A549 (cell line): ENCODE results near the gene PCSK5.

Experiments used
- CTCF ChIP-seq: fragments of >200 bp; sonication (Bioruptor Twin); formaldehyde crosslinking; IDR thresholded peaks from 3 replicates; pipeline ENCODE4 v1.5.1; 2016
- ESRRA ChIP-seq: fragments of 150-350 bp; IDR thresholded peaks from 2 replicates; pipeline ENCODE4 v1.6.1; 2014; ENCODE audit warnings: mild to moderate bottlenecking, low read length, borderline replicate concordance
- MAX ChIP-seq: IDR thresholded peaks from 2 replicates; pipeline ENCODE4 v1.6.1; 2012
- NFE2L2 ChIP-seq: fragments of 150-350 bp; conservative IDR thresholded peaks from 2 replicates; pipeline ENCODE4 v1.6.1; 2014; ENCODE audit warnings: low read length
- NR3C1 ChIP-seq: fragments of >200 bp; sonication (Bioruptor Twin); formaldehyde crosslinking; IDR thresholded peaks from 3 replicates; pipeline ENCODE4 v1.6.1; 2017
- PHF8 ChIP-seq: fragments of 200-600 bp; sonication (generic); IDR thresholded peaks from 2 replicates; pipeline ENCODE4 v1.6.1; 2016; ENCODE audit warnings: low read depth, mild to moderate bottlenecking, antibody characterized with exemption, moderate library complexity, borderline replicate concordance
- REST ChIP-seq: fragments of 200-600 bp; sonication (generic); IDR thresholded peaks from 2 replicates; pipeline ENCODE4 v1.6.1; 2016; ENCODE audit warnings: antibody characterized with exemption, mild to moderate bottlenecking, moderate library complexity
- RFX5 ChIP-seq: fragments of 450-650 bp; IDR thresholded peaks from 2 replicates; pipeline ENCODE4 v1.7.1; 2014; ENCODE audit warnings: antibody characterized with exemption, mild to moderate bottlenecking, moderate library complexity
- SMC3 ChIP-seq: fragments of >200 bp; sonication (Bioruptor Twin); formaldehyde crosslinking; IDR thresholded peaks from 3 replicates; pipeline ENCODE4 v1.6.1; 2018; ENCODE audit warnings: inconsistent platforms

GRCh38 chr9:76181781-76182180 is 291.3 kb downstream of the PCSK5 start:
- no peak for TF ChIP-seq CTCF
- no peak for TF ChIP-seq REST
- no peak for TF ChIP-seq RFX5
- no peak for TF ChIP-seq NFE2L2
- no peak for TF ChIP-seq NR3C1
- TF ChIP-seq PHF8: no peak
- no peak for TF ChIP-seq ESRRA
- TF ChIP-seq MAX: no peak
- TF ChIP-seq SMC3: no peak
